GM21367 (cell line): ENCODE measurements around the gene NPHP4.
"Not testable (repeated sequence)": the region's sequence is repeated elsewhere in the genome, so short reads cannot be mapped to it uniquely, and the experiment has no call there.

Experiments
- ATAC-seq: cut with Tn5 transposase; IDR thresholded peaks from one replicate; pipeline ENCODE4 v1.9.1; 2021; ENCODE audit not compliant: unreplicated experiment

NPHP4 gene

GRCh38 chr1:5861871-5862825 lies 130.1 kb downstream of the NPHP4 start:
- no peak for ATAC-seq

GRCh38 chr1:5860277-5860676 lies 131.9 kb downstream of the NPHP4 start:
- no peak for ATAC-seq

GRCh38 chr1:5859766-5860165 lies 132.5 kb downstream of the NPHP4 start:
- ATAC-seq = no peak

- no peak for ATAC-seq
Measured at GRCh38 chr1:5858844-5859407, 133.3 kb downstream of the NPHP4 start.

- ATAC-seq = no peak
Measured at GRCh38 chr1:5858246-5858645, 134.0 kb downstream of the NPHP4 start.

GRCh38 chr1:5857508-5858090 lies 134.6 kb downstream of the NPHP4 start:
- ATAC-seq = no peak

GRCh38 chr1:5857011-5857410 lies 135.2 kb downstream of the NPHP4 start:
- ATAC-seq = no peak

- no peak for ATAC-seq
Measured at GRCh38 chr1:5856246-5856815, 135.9 kb downstream of the NPHP4 start.

- no peak for ATAC-seq
Measured at GRCh38 chr1:5855196-5855897, 136.9 kb downstream of the NPHP4 start.

- ATAC-seq = no peak
Measured at GRCh38 chr1:5854754-5855153, 137.5 kb downstream of the NPHP4 start.

- ATAC-seq = not testable (repeated sequence)
Measured at GRCh38 chr1:5853858-5854257, 138.4 kb downstream of the NPHP4 start.

GRCh38 chr1:5850503-5850902 lies 141.7 kb downstream of the NPHP4 start:
- no peak for ATAC-seq

- no peak for ATAC-seq
Measured at GRCh38 chr1:5849550-5849949, 142.7 kb downstream of the NPHP4 start.

GRCh38 chr1:5847013-5847659 lies 145.1 kb downstream of the NPHP4 start:
- no peak for ATAC-seq

GRCh38 chr1:5845376-5845775 lies 146.8 kb downstream of the NPHP4 start:
- no peak for ATAC-seq

- no peak for ATAC-seq
Measured at GRCh38 chr1:5844442-5844841, 147.8 kb downstream of the NPHP4 start.

- ATAC-seq = no peak
Measured at GRCh38 chr1:5843521-5844096, 148.6 kb downstream of the NPHP4 start.

GRCh38 chr1:5842679-5843078 lies 149.5 kb downstream of the NPHP4 start:
- ATAC-seq = no peak

- ATAC-seq = no peak
Measured at GRCh38 chr1:5840551-5841001, 151.6 kb downstream of the NPHP4 start.

- no peak for ATAC-seq
Measured at GRCh38 chr1:5839881-5840550, 152.2 kb downstream of the NPHP4 start.
